HCT116 (cell line): ENCODE measurements around the gene SLC9A9. TPM values are rescaled to one million over a fixed set of nuclear protein-coding genes. Genes with fewer than 3 reads are reported as not detected.

ENCODE experiments used
- ATAC-seq: fragments of 200-7000 bp; cut with Tn5 transposase; 2 replicates; pipeline ENCODE4 v1.9.1; 2020; ENCODE audit warnings: mild to moderate bottlenecking, moderate library complexity
- BruUV-seq: library from RNA; stranded (reverse); fragments of 400-500 nt; replicated peaks from 2 replicates; lab custom pipeline; 2021; lab: Mats Ljungman, UMichigan
- CTCF ChIA-PET: fragments of 300-600 bp; sonication (Branson Sonifier 250); formaldehyde crosslinking; loops from one replicate; lab custom pipeline; 2021; ENCODE audit warnings: antibody characterized with exemption; lab: Charles Lee
- POLR2A ChIA-PET: fragments of 300-600, 350-600 bp; sonication (Branson Sonifier 250); formaldehyde crosslinking; loops from one replicate; lab custom pipeline; 2021; ENCODE audit warnings: antibody characterized with exemption; lab: Charles Lee
- RAD21 ChIA-PET, 2 experiments: fragments of 300-600 bp; sonication (Branson Sonifier 250); formaldehyde crosslinking; loops; one replicate each; lab custom pipeline; 2023; ENCODE audit warnings: low total read pairs in 2 of 2; ENCODE audit not compliant: uncharacterized antibody in 2 of 2, unreplicated experiment in 2 of 2, low non-redundant PET in 1 of 2; lab: Charles Lee
- DNase-seq: peaks from one replicate; pipeline ENCODE4 v3.0.0-alpha.2; 2010; ENCODE audit warnings: low read depth, low spot score
- H2AFZ ChIP-seq: fragments of 200-600 bp; shearing (Covaris generic), sonication (generic); 2 replicates; pipeline ENCODE4 v1.6.1; 2017; ENCODE audit warnings: low read depth, mixed run types, mixed read lengths, antibody characterized with exemption, low read length; ENCODE audit not compliant: poor library complexity, severe bottlenecking
- H3K27ac ChIP-seq: 2 replicates; pipeline ENCODE4 v1.5.1; 2012; ENCODE audit warnings: low read depth, low read length
- H3K27me3 ChIP-seq: fragments of 200-600 bp; sonication (generic); 2 replicates; pipeline ENCODE4 v1.6.1; 2016; ENCODE audit warnings: mixed run types, low read length, mixed read lengths; ENCODE audit not compliant: insufficient read depth
- H3K36me3 ChIP-seq, 2 experiments: fragments of 200-500 bp in 1 of 2; fragments of 200-600 bp in 1 of 2; sonication (Bioruptor generic) in 1 of 2; sonication (generic) in 1 of 2; 2 replicates each; pipeline versions ENCODE4 v1.5.1 to v1.6.1; 2014 to 2016; ENCODE audit warnings: low read length in 2 of 2, inconsistent platforms in 1 of 2, mixed read lengths in 1 of 2, mixed run types in 1 of 2; ENCODE audit not compliant: insufficient read depth in 2 of 2, control insufficient read depth in 1 of 2
- H3K4me1 ChIP-seq, 2 experiments: fragments of 200-600 bp in 1 of 2; sonication (generic) in 1 of 2; 2 replicates each; pipeline versions ENCODE4 v1.5.1 to v1.6.1; 2012 to 2017; ENCODE audit warnings: low read length in 2 of 2, inconsistent platforms in 1 of 2, mild to moderate bottlenecking in 1 of 2, mixed read lengths in 1 of 2, mixed run types in 1 of 2, moderate library complexity in 1 of 2; ENCODE audit not compliant: insufficient read depth in 2 of 2, control insufficient read depth in 1 of 2
- H3K4me2 ChIP-seq: fragments of 200-600 bp; sonication (generic); 2 replicates; pipeline ENCODE4 v1.6.1; 2017; ENCODE audit warnings: mixed run types, low read length, mixed read lengths
- H3K4me3 ChIP-seq, 2 experiments: fragments of 200-600 bp in 1 of 2; sonication (generic) in 1 of 2; replicated peaks in 1 of 2; 2 replicates each; pipeline ENCODE4 v1.5.1; 2011 to 2016; ENCODE audit warnings: low read length in 2 of 2, control low read depth in 1 of 2, low read depth in 1 of 2, mild to moderate bottlenecking in 1 of 2, mixed read lengths in 1 of 2, mixed run types in 1 of 2
- H3K79me2 ChIP-seq: fragments of 200-600 bp; sonication (generic); 2 replicates; pipeline ENCODE4 v1.6.1; 2017; ENCODE audit warnings: mild to moderate bottlenecking, mixed run types, low read length, moderate library complexity, mixed read lengths; ENCODE audit not compliant: insufficient read depth
- H3K9ac ChIP-seq: fragments of 200-600 bp; sonication (generic); 2 replicates; pipeline ENCODE4 v1.6.1; 2016; ENCODE audit warnings: low read length, mixed read lengths
- H3K9me2 ChIP-seq: fragments of 200-600 bp; sonication (generic), shearing (Covaris generic); 2 replicates; pipeline ENCODE4 v1.6.1; 2017; ENCODE audit warnings: mixed run types, mild to moderate bottlenecking, moderate library complexity; ENCODE audit not compliant: insufficient read depth
- H3K9me3 ChIP-seq, 2 experiments: fragments of 200-500 bp in 1 of 2; fragments of 200-600 bp in 1 of 2; sonication (Bioruptor generic) in 1 of 2; sonication (generic) in 1 of 2; 2 replicates each; pipeline ENCODE4 v1.6.1; 2014 to 2017; ENCODE audit warnings: low read length in 2 of 2, mixed read lengths in 2 of 2, inconsistent platforms in 1 of 2, low read depth in 1 of 2, mild to moderate bottlenecking in 1 of 2, mixed run types in 1 of 2, moderate library complexity in 1 of 2; ENCODE audit not compliant: control insufficient read depth in 1 of 2, insufficient read depth in 1 of 2
- H4K20me1 ChIP-seq: fragments of 200-600 bp; sonication (generic), shearing (Covaris generic); 2 replicates; pipeline ENCODE4 v1.6.1; 2017; ENCODE audit warnings: mixed run types, mild to moderate bottlenecking, moderate library complexity; ENCODE audit not compliant: insufficient read depth
- EGR1 ChIP-seq: IDR thresholded peaks from 2 replicates; pipeline ENCODE4 v1.6.1; 2012; ENCODE audit warnings: low read depth
- POLR2A ChIP-seq: IDR thresholded peaks from 2 replicates; pipeline ENCODE4 v1.7.0; 2011; ENCODE audit warnings: borderline replicate concordance; ENCODE audit not compliant: insufficient read depth, insufficient read length; ENCODE audit errors: extremely low read depth
- YY1 ChIP-seq: IDR thresholded peaks from 2 replicates; pipeline ENCODE4 v1.6.1; 2011; ENCODE audit warnings: low read length, low read depth, moderate library complexity, mild to moderate bottlenecking; ENCODE audit not compliant: insufficient replicate concordance; ENCODE audit errors: extremely low read depth
- ZFX ChIP-seq: fragments of 450-650 bp; IDR thresholded peaks from 2 replicates; pipeline ENCODE4 v1.6.1; 2017
- intact Hi-C: fragments of 100-400 bp; cut with micrococcal nuclease; formaldehyde crosslinking; loops from 2 replicates; pipeline ENCODE4 v1.10.0; 2022
- total RNA-seq: library from RNA; stranded (reverse); gene quantifications from one replicate; pipeline ENCODE4 v1.2.1, GENCODE V29; 2021; ENCODE audit not compliant: unreplicated experiment
- TF ChIP-seq, protein P1 (sequence below), 3 experiments: fragments of 200-600 bp in 1 of 3; sonication (generic) in 1 of 3; IDR thresholded peaks in 2 of 3; conservative IDR thresholded peaks in 1 of 3; 2 replicates each; pipeline ENCODE4 v1.5.1; 2012 to 2017; ENCODE audit warnings: low read depth in 2 of 3, low read length in 2 of 3, antibody characterized with exemption in 1 of 3, borderline replicate concordance in 1 of 3, control low read depth in 1 of 3, mild to moderate bottlenecking in 1 of 3, mixed read lengths in 1 of 3, mixed run types in 1 of 3, moderate library complexity in 1 of 3; ENCODE audit not compliant: insufficient read depth in 1 of 3
- TF ChIP-seq, protein P2 (sequence below): IDR thresholded peaks from 2 replicates; pipeline ENCODE4 v1.6.1; 2012; ENCODE audit warnings: low read depth

SLC9A9 gene
- total RNA-seq, 1 experiment from 2014 or later, result 0.20 TPM

DNA sequence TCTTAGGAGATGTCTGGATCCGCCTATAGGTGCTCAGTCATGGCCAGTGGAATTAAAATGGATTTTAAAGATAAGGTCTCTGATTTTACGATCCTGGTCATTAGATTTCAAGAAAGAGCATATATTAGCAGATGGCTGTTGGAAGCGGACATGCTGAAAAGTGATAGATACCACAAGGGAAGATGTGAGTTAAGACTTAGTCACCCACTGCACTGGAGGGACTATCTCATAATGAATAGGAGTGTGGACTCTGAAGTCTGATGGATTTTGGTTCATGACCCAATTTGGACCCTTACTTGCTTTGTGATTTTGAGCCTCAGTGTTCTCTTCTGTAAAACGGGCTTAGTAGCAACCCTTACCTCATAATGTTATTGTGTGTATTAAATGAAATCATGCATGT lies 514.0 kb downstream of the SLC9A9 start:
- Histone ChIP-seq H3K4me1 (no peaks in the 10 kb centered on the region), H4K20me1 (no peaks in the 10 kb centered on the region), H3K27ac (no peak overlapping the region), H3K4me3 (no peak overlapping the region), H3K27me3 (no peaks in the 10 kb centered on the region), H3K36me3 (no peaks in the 10 kb centered on the region), H2AFZ (no peak overlapping the region), H3K9ac (no peak overlapping the region), H3K4me2 (no peak overlapping the region), H3K79me2 (no peaks in the 10 kb centered on the region), H3K9me3 (no peaks in the 10 kb centered on the region; a peak in 1 of 4 replicates), H3K9me2 (no peaks in the 10 kb centered on the region)
- DNase-seq, result no peak
- no peak for TF ChIP-seq EGR1
- no peak for TF ChIP-seq POLR2A
- TF ChIP-seq ZFX, result no peak
- TF ChIP-seq, protein P1, sequence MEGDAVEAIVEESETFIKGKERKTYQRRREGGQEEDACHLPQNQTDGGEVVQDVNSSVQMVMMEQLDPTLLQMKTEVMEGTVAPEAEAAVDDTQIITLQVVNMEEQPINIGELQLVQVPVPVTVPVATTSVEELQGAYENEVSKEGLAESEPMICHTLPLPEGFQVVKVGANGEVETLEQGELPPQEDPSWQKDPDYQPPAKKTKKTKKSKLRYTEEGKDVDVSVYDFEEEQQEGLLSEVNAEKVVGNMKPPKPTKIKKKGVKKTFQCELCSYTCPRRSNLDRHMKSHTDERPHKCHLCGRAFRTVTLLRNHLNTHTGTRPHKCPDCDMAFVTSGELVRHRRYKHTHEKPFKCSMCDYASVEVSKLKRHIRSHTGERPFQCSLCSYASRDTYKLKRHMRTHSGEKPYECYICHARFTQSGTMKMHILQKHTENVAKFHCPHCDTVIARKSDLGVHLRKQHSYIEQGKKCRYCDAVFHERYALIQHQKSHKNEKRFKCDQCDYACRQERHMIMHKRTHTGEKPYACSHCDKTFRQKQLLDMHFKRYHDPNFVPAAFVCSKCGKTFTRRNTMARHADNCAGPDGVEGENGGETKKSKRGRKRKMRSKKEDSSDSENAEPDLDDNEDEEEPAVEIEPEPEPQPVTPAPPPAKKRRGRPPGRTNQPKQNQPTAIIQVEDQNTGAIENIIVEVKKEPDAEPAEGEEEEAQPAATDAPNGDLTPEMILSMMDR (IDR thresholded peaks at IDR 0.05 in 2 of 3, conservative IDR thresholded peaks at IDR 0.05 in 1 of 3; ENCODE audit: borderline replicate concordance in 1 of 3, insufficient read depth in 1 of 3, low read depth in 2 of 3, low read length in 2 of 3), result no peak
- CTCF ChIA-PET, result no interaction called here
- intact Hi-C loops, result no loop called here
- RAD21 ChIA-PET, result no interaction called here
- no TSS peak for BruUV-seq
- no peak for ATAC-seq
- POLR2A ChIA-PET, result no interaction called here

DNA sequence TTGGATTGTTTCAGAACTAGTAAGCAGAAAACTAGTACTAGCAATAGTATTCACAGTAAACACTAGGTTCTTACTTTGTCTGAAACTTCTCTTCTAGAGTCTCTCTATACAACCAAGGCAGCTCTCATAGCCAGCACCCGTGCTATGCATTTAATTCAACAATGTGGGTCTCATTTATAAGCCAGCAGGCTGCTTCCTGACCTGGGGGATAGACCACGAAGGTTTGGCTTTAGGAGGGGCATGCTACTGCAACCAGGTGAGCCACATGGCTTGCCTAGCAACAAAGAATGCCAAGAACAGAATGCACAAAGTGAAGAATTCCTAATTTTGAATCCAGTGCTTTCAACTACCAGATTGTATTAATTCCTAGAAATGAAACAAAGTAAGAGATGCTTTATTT lies 514.9 kb downstream of the SLC9A9 start:
- ChIA-PET CTCF (no interaction called here), RAD21 (no interaction called here), POLR2A (no interaction called here)
- intact Hi-C loops, result no loop called here
- H3K9me3 ChIP-seq, result no peaks in the 10 kb centered on the region; a peak in 1 of 4 replicates
- BruUV-seq, result no TSS peak
- no peak overlapping the region for H2AFZ ChIP-seq
- TF ChIP-seq YY1, result no peak
- TF ChIP-seq, protein P2, sequence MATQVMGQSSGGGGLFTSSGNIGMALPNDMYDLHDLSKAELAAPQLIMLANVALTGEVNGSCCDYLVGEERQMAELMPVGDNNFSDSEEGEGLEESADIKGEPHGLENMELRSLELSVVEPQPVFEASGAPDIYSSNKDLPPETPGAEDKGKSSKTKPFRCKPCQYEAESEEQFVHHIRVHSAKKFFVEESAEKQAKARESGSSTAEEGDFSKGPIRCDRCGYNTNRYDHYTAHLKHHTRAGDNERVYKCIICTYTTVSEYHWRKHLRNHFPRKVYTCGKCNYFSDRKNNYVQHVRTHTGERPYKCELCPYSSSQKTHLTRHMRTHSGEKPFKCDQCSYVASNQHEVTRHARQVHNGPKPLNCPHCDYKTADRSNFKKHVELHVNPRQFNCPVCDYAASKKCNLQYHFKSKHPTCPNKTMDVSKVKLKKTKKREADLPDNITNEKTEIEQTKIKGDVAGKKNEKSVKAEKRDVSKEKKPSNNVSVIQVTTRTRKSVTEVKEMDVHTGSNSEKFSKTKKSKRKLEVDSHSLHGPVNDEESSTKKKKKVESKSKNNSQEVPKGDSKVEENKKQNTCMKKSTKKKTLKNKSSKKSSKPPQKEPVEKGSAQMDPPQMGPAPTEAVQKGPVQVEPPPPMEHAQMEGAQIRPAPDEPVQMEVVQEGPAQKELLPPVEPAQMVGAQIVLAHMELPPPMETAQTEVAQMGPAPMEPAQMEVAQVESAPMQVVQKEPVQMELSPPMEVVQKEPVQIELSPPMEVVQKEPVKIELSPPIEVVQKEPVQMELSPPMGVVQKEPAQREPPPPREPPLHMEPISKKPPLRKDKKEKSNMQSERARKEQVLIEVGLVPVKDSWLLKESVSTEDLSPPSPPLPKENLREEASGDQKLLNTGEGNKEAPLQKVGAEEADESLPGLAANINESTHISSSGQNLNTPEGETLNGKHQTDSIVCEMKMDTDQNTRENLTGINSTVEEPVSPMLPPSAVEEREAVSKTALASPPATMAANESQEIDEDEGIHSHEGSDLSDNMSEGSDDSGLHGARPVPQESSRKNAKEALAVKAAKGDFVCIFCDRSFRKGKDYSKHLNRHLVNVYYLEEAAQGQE, result no peak
- no peak for TF ChIP-seq EGR1
- H3K27ac ChIP-seq, result no peak overlapping the region
- H3K9me2 ChIP-seq, result no peaks in the 10 kb centered on the region
- no peaks in the 10 kb centered on the region for H3K79me2 ChIP-seq
- H3K27me3 ChIP-seq, result no peaks in the 10 kb centered on the region
- H3K4me2 ChIP-seq, result no peak overlapping the region
- no peak overlapping the region for H3K9ac ChIP-seq
- H3K4me3 ChIP-seq, result no peak overlapping the region
- no peaks in the 10 kb centered on the region for H3K36me3 ChIP-seq
- no peaks in the 10 kb centered on the region for H4K20me1 ChIP-seq
- DNase-seq (no peak), ATAC-seq (no peak)
- no peaks in the 10 kb centered on the region for H3K4me1 ChIP-seq
